HG02938 (cell line): ENCODE data around the gene APOE.
"Not testable (repeated sequence)": the region's sequence is repeated elsewhere in the genome, so short reads cannot be mapped to it uniquely, and the experiment has no call there.

Source experiments
- ATAC-seq: cut with Tn5 transposase; IDR thresholded peaks from one replicate; pipeline ENCODE4 v1.9.1; 2021; ENCODE audit warnings: mild to moderate bottlenecking, moderate library complexity; ENCODE audit not compliant: unreplicated experiment

APOE gene

GRCh38 chr19:44908836-44909261 lies 3.3 kb downstream of the APOE start:
- ATAC-seq, result no peak

GRCh38 chr19:44909775-44910174 lies 4.2 kb downstream of the APOE start:
- no peak for ATAC-seq

GRCh38 chr19:44911896-44912295 lies 6.3 kb downstream of the APOE start:
- ATAC-seq, result not testable (repeated sequence)

- no peak for ATAC-seq
These were observed 7.3 kb downstream of the APOE start for GRCh38 chr19:44912854-44913253.

GRCh38 chr19:44913512-44914432 lies 8.2 kb downstream of the APOE start:
- ATAC-seq, result not testable (repeated sequence)

- peak; percentile 65 for ATAC-seq
These were observed 9.0 kb downstream of the APOE start, which contains the start of gene APOC1 for GRCh38 chr19:44914433-44915206. APOC1 (plus strand) TSS chr19:44914608; CDS start chr19:44914892, 284 bp downstream.

- ATAC-seq, result no peak
These were observed 18.7 kb downstream of the APOE start for GRCh38 chr19:44924243-44924725.

GRCh38 chr19:44925114-44925891 lies 19.7 kb downstream of the APOE start:
- no peak for ATAC-seq

- ATAC-seq, result not testable (repeated sequence)
These were observed 20.9 kb downstream of the APOE start for GRCh38 chr19:44926245-44927077.

- ATAC-seq, result no peak
These were observed 22.1 kb downstream of the APOE start for GRCh38 chr19:44927746-44928145.

- no peak for ATAC-seq
These were observed 24.5 kb downstream of the APOE start for GRCh38 chr19:44930088-44930487.

GRCh38 chr19:44931541-44931940 lies 25.9 kb downstream of the APOE start:
- no peak for ATAC-seq

GRCh38 chr19:44939668-44940067 lies 34.1 kb downstream of the APOE start:
- no peak for ATAC-seq

GRCh38 chr19:44942067-44942571 lies 36.5 kb downstream of the APOE start, which contains the start of gene APOC4:
APOC4 (plus strand) TSS chr19:44942237; CDS start chr19:44942278, 41 bp downstream.
- ATAC-seq, result no peak

GRCh38 chr19:44943801-44944249 lies 38.2 kb downstream of the APOE start:
- no peak for ATAC-seq

- ATAC-seq, result no peak
These were observed 41.5 kb downstream of the APOE start for GRCh38 chr19:44947041-44947581.

GRCh38 chr19:44948237-44948636 lies 42.6 kb downstream of the APOE start:
- ATAC-seq, result no peak

GRCh38 chr19:44948763-44949374 lies 43.3 kb downstream of the APOE start:
- no peak for ATAC-seq

GRCh38 chr19:44949550-44949949 lies 44.0 kb downstream of the APOE start:
- no peak for ATAC-seq
